GM23338 (cell line): ENCODE measurements around the gene CDYL2. TPM values are rescaled to one million over a fixed set of nuclear protein-coding genes. Genes with fewer than 3 reads are reported as not detected.

Source experiments
- ATAC-seq: fragments of 200-7000 bp; cut with Tn5 transposase; 3 replicates; pipeline ENCODE4 v1.9.1; 2020
- DNase-seq: peaks from one replicate; pipeline ENCODE4 v3.0.0-alpha.2; 2015; ENCODE audit warnings: low spot score
- H2AFZ ChIP-seq: fragments of 200-600 bp; sonication (generic); 2 replicates; pipeline ENCODE4 v1.8.0; 2016; ENCODE audit warnings: antibody characterized with exemption, mild to moderate bottlenecking, moderate library complexity
- H3F3A ChIP-seq: fragments of 200-600 bp; sonication (generic); replicated peaks from 2 replicates; pipeline ENCODE4 v1.8.0; 2017; ENCODE audit warnings: antibody characterized with exemption, mixed run types, low read depth
- H3K27ac ChIP-seq: fragments of 200-600 bp; sonication (generic); 2 replicates; pipeline ENCODE4 v1.6.1; 2016; ENCODE audit warnings: low read depth
- H3K27me3 ChIP-seq: fragments of 200-600 bp; sonication (generic); 2 replicates; pipeline ENCODE4 v1.8.0; 2016; ENCODE audit warnings: mild to moderate bottlenecking, mixed run types, moderate library complexity; ENCODE audit not compliant: insufficient read depth
- H3K36me3 ChIP-seq: fragments of 200-600 bp; sonication (generic); 2 replicates; pipeline ENCODE4 v1.8.0; 2016; ENCODE audit warnings: mild to moderate bottlenecking; ENCODE audit not compliant: insufficient read depth
- H3K4me1 ChIP-seq: fragments of 200-600 bp; sonication (generic); 2 replicates; pipeline ENCODE4 v1.8.0; 2016; ENCODE audit warnings: mild to moderate bottlenecking, moderate library complexity; ENCODE audit not compliant: insufficient read depth
- H3K4me2 ChIP-seq: fragments of 200-600 bp; sonication (generic); 2 replicates; pipeline ENCODE4 v1.7.1; 2017; ENCODE audit warnings: mixed run types
- H3K4me3 ChIP-seq: fragments of 200-600 bp; sonication (generic); 2 replicates; pipeline ENCODE4 v1.6.1; 2016; ENCODE audit warnings: mixed run types
- H3K79me2 ChIP-seq: fragments of 200-600 bp; sonication (generic); replicated peaks from 2 replicates; pipeline ENCODE4 v1.8.0; 2017; ENCODE audit warnings: mild to moderate bottlenecking; ENCODE audit not compliant: insufficient read depth
- H3K9me2 ChIP-seq: fragments of 200-600 bp; sonication (generic); 2 replicates; pipeline ENCODE4 v1.8.0; 2017; ENCODE audit not compliant: insufficient read depth
- H4K20me1 ChIP-seq: fragments of 200-600 bp; sonication (generic); replicated peaks from 2 replicates; pipeline ENCODE4 v1.8.0; 2017; ENCODE audit warnings: mild to moderate bottlenecking; ENCODE audit not compliant: insufficient read depth
- H3K27ac Mint-ChIP-seq: 2 replicates; pipeline ENCODE4 v1.8.0; 2020; ENCODE audit warnings: inconsistent platforms, mild to moderate bottlenecking, moderate library complexity, mixed read lengths
- H3K27me3 Mint-ChIP-seq: 3 replicates; pipeline ENCODE4 v1.8.0; 2022; ENCODE audit warnings: low read depth, mild to moderate bottlenecking, moderate library complexity, mixed read lengths, inconsistent platforms; ENCODE audit not compliant: insufficient read depth, poor library complexity
- H3K36me3 Mint-ChIP-seq: 3 replicates; pipeline ENCODE4 v1.8.0; 2021; ENCODE audit warnings: low read depth, mild to moderate bottlenecking, inconsistent platforms, moderate library complexity, mixed read lengths
- H3K4me1 Mint-ChIP-seq: 3 replicates; pipeline ENCODE4 v1.8.0; 2020; ENCODE audit warnings: mild to moderate bottlenecking, inconsistent platforms, mixed read lengths
- H3K4me3 Mint-ChIP-seq: 3 replicates; pipeline ENCODE4 v1.8.0; 2021; ENCODE audit warnings: moderate library complexity, mild to moderate bottlenecking, inconsistent platforms, mixed read lengths
- H3K9me3 Mint-ChIP-seq: 3 replicates; pipeline ENCODE4 v1.8.0; 2020; ENCODE audit warnings: moderate library complexity, mild to moderate bottlenecking, inconsistent platforms, mixed read lengths
- CREB1 ChIP-seq: fragments of 250-450 bp; sonication (Bioruptor Pico); IDR thresholded peaks from 2 replicates; pipeline ENCODE4 v1.5.0; 2020; ENCODE audit warnings: low read depth, mild to moderate bottlenecking, moderate library complexity
- ETS1 ChIP-seq: IDR thresholded peaks from 2 replicates; pipeline ENCODE4 v1.6.1; 2016; ENCODE audit warnings: antibody characterized with exemption
- EZH2 ChIP-seq: fragments of 200-600 bp; sonication (generic); IDR thresholded peaks from one replicate; pipeline ENCODE4 v1.8.0; 2017; ENCODE audit warnings: antibody characterized with exemption, mild to moderate bottlenecking, low read depth; ENCODE audit not compliant: unreplicated experiment
- EZH2phosphoT487 ChIP-seq: fragments of 200-600 bp; sonication (generic); IDR thresholded peaks from one replicate; pipeline ENCODE4 v1.8.1; 2018; ENCODE audit warnings: antibody characterized with exemption; ENCODE audit not compliant: unreplicated experiment
- JUNB ChIP-seq: IDR thresholded peaks from one replicate; pipeline ENCODE4 v1.6.1; 2016; ENCODE audit warnings: antibody characterized with exemption; ENCODE audit not compliant: unreplicated experiment
- NANOG ChIP-seq: IDR thresholded peaks from 2 replicates; pipeline ENCODE4 v1.6.1; 2016; ENCODE audit warnings: antibody characterized with exemption, borderline replicate concordance
- POLR2AphosphoS5 ChIP-seq: IDR thresholded peaks from 2 replicates; pipeline ENCODE4 v1.6.1; 2016; ENCODE audit warnings: antibody characterized with exemption, low read depth
- STAT1 ChIP-seq: IDR thresholded peaks from one replicate; pipeline ENCODE4 v1.6.1; 2016; ENCODE audit warnings: antibody characterized with exemption; ENCODE audit not compliant: unreplicated experiment
- ZNF114 ChIP-seq: fragments of 250-450 bp; sonication (Bioruptor Pico); IDR thresholded peaks from 2 replicates; pipeline ENCODE4 v1.5.0; 2020; ENCODE audit warnings: mild to moderate bottlenecking, moderate library complexity
- ZNF331 ChIP-seq: fragments of 250-450 bp; sonication (Bioruptor Pico); IDR thresholded peaks from 2 replicates; pipeline ENCODE4 v1.5.0; 2020; ENCODE audit warnings: low read depth, mild to moderate bottlenecking, moderate library complexity
- ZNF462 ChIP-seq: fragments of 250-450 bp; sonication (Bioruptor Pico); IDR thresholded peaks from 2 replicates; pipeline ENCODE4 v1.5.0; 2020; ENCODE audit warnings: mild to moderate bottlenecking, moderate library complexity
- polyA plus RNA-seq: library from polyadenylated mRNA; unstranded; fragments of >200 nt; fragmentation: Nextera tagmentation; extraction: Ambion mirVana; gene quantifications from 2 replicates; pipeline ENCODE4 v1.2.1, GENCODE V29; 2016
- total RNA-seq: library from RNA; depleted of rRNA; stranded (reverse); fragments of >200 nt; shearing (Covaris generic); gene quantifications from 2 replicates; pipeline ENCODE4 v1.2.3, GENCODE V29; 2014
- TF ChIP-seq, protein P1 (sequence below): IDR thresholded peaks from one replicate; pipeline ENCODE4 v1.6.1; 2018; ENCODE audit warnings: antibody characterized with exemption; ENCODE audit not compliant: unreplicated experiment
- TF ChIP-seq, protein P2 (sequence below), 2 experiments: fragments of 200-600 bp in 1 of 2; sonication (generic) in 1 of 2; conservative IDR thresholded peaks; 2 replicates each; pipeline versions ENCODE4 v1.5.1 to v1.6.1; 2016 to 2017; ENCODE audit warnings: antibody characterized with exemption in 2 of 2, low read depth in 2 of 2, mild to moderate bottlenecking in 2 of 2, moderate library complexity in 1 of 2

CDYL2 gene
- total and polyA plus RNA-seq, 2 experiments from 2014 or later = 0.82 to 4.3 TPM

GRCh38 chr16:80746231-80746630 is 58.2 kb downstream of the CDYL2 start:
- Mint-ChIP-seq H3K36me3 (no peaks in the 10 kb centered on the region; the same call in 2 of the 3 replicates), H3K9me3 (peaks cover 12% of the 10 kb centered on the region), H3K4me1 (peaks cover 2% of the 10 kb centered on the region), H3K27ac (no peak overlapping the region), H3K27me3 (peaks cover 2% of the 10 kb centered on the region), H3K4me3 (no peak overlapping the region)
- Histone ChIP-seq H3K4me3 (no peak overlapping the region), H3K4me2 (no peak overlapping the region), H3K27me3 (no peaks in the 10 kb centered on the region), H3K9me2 (peaks cover 9% of the 10 kb centered on the region; the same call in 1 of the 2 replicates), H3K36me3 (no peaks in the 10 kb centered on the region), H3K27ac (no peak overlapping the region), H4K20me1 (no peaks in the 10 kb centered on the region), H3K4me1 (peaks cover 3% of the 10 kb centered on the region; the same call in 1 of the 2 replicates), H3F3A (no peaks in the 10 kb centered on the region), H3K79me2 (no peaks in the 10 kb centered on the region), H2AFZ (no peak overlapping the region)
- TF ChIP-seq ZNF331 (CRISPR knock-in tag) = no peak
- no peak for TF ChIP-seq ZNF462
- TF ChIP-seq, protein P1, sequence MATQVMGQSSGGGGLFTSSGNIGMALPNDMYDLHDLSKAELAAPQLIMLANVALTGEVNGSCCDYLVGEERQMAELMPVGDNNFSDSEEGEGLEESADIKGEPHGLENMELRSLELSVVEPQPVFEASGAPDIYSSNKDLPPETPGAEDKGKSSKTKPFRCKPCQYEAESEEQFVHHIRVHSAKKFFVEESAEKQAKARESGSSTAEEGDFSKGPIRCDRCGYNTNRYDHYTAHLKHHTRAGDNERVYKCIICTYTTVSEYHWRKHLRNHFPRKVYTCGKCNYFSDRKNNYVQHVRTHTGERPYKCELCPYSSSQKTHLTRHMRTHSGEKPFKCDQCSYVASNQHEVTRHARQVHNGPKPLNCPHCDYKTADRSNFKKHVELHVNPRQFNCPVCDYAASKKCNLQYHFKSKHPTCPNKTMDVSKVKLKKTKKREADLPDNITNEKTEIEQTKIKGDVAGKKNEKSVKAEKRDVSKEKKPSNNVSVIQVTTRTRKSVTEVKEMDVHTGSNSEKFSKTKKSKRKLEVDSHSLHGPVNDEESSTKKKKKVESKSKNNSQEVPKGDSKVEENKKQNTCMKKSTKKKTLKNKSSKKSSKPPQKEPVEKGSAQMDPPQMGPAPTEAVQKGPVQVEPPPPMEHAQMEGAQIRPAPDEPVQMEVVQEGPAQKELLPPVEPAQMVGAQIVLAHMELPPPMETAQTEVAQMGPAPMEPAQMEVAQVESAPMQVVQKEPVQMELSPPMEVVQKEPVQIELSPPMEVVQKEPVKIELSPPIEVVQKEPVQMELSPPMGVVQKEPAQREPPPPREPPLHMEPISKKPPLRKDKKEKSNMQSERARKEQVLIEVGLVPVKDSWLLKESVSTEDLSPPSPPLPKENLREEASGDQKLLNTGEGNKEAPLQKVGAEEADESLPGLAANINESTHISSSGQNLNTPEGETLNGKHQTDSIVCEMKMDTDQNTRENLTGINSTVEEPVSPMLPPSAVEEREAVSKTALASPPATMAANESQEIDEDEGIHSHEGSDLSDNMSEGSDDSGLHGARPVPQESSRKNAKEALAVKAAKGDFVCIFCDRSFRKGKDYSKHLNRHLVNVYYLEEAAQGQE = no peak
- no peak for TF ChIP-seq EZH2
- TF ChIP-seq JUNB = no peak
- no peak for TF ChIP-seq ETS1
- TF ChIP-seq, protein P2, sequence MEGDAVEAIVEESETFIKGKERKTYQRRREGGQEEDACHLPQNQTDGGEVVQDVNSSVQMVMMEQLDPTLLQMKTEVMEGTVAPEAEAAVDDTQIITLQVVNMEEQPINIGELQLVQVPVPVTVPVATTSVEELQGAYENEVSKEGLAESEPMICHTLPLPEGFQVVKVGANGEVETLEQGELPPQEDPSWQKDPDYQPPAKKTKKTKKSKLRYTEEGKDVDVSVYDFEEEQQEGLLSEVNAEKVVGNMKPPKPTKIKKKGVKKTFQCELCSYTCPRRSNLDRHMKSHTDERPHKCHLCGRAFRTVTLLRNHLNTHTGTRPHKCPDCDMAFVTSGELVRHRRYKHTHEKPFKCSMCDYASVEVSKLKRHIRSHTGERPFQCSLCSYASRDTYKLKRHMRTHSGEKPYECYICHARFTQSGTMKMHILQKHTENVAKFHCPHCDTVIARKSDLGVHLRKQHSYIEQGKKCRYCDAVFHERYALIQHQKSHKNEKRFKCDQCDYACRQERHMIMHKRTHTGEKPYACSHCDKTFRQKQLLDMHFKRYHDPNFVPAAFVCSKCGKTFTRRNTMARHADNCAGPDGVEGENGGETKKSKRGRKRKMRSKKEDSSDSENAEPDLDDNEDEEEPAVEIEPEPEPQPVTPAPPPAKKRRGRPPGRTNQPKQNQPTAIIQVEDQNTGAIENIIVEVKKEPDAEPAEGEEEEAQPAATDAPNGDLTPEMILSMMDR (conservative IDR thresholded peaks at IDR 0.05; ENCODE audit: low read depth in 2 of 2) = no peak
- no peak for TF ChIP-seq ZNF114
- TF ChIP-seq STAT1 = no peak
- no peak for TF ChIP-seq CREB1 (CRISPR knock-in tag)
- no peak for TF ChIP-seq NANOG
- TF ChIP-seq EZH2phosphoT487 = no peak
- no peak for TF ChIP-seq POLR2AphosphoS5
- DNase-seq (no peak), ATAC-seq (no peak)
